Lung (tissue), 12 donors: ENCODE data around the gene PXK. TPM values are rescaled to one million over a fixed set of nuclear protein-coding genes. Genes with fewer than 3 reads are reported as not detected.

Experiments
- ATAC-seq: fragments of 200-7000 bp; cut with Tn5 transposase; one replicate; pipeline ENCODE4 v1.9.1; 2020; ENCODE audit warnings: moderate number of reproducible peaks; ENCODE audit not compliant: insufficient read depth, low FRiP score
- DNase-seq, 3 donors: peaks; one replicate each; pipeline ENCODE4 v3.0.0-alpha.2; 2013 to 2017
- H3K27ac ChIP-seq, 2 donors: one replicate each; pipeline ENCODE4 v1.5.1; 2013; ENCODE audit warnings: mild to moderate bottlenecking in 2 of 2, moderate library complexity in 2 of 2, control low read depth in 1 of 2, inconsistent platforms in 1 of 2, low read depth in 1 of 2, low read length in 1 of 2
- H3K27me3 ChIP-seq, 3 donors: one replicate each; pipeline ENCODE4 v1.5.1; 2013; ENCODE audit warnings: low read length in 2 of 3; ENCODE audit not compliant: control insufficient read depth in 3 of 3, insufficient read depth in 3 of 3
- H3K36me3 ChIP-seq, 4 donors: one replicate each; pipeline ENCODE4 v1.5.1; 2013; ENCODE audit warnings: low read length in 4 of 4, mild to moderate bottlenecking in 1 of 4, moderate library complexity in 1 of 4; ENCODE audit not compliant: control insufficient read depth in 4 of 4, insufficient read depth in 4 of 4
- H3K4me1 ChIP-seq, 5 donors: one replicate each; pipeline ENCODE4 v1.5.1; 2013; ENCODE audit warnings: low read length in 5 of 5, mild to moderate bottlenecking in 2 of 5, moderate library complexity in 1 of 5; ENCODE audit not compliant: control insufficient read depth in 5 of 5, insufficient read depth in 5 of 5
- H3K4me3 ChIP-seq: one replicate; pipeline ENCODE4 v1.5.1; 2013; ENCODE audit warnings: mild to moderate bottlenecking, control low read depth, moderate library complexity
- H3K9ac ChIP-seq, 2 donors: one replicate each; pipeline ENCODE4 v1.5.1; 2013; ENCODE audit warnings: low read length in 2 of 2, control low read depth in 1 of 2; ENCODE audit not compliant: insufficient read depth in 1 of 2
- H3K9me3 ChIP-seq, 4 donors: one replicate each; pipeline ENCODE4 v1.5.1; 2013; ENCODE audit warnings: low read length in 3 of 4, mild to moderate bottlenecking in 1 of 4, moderate library complexity in 1 of 4; ENCODE audit not compliant: control insufficient read depth in 4 of 4, insufficient read depth in 3 of 4
- WGBS, 2 donors: extraction: QIAGEN DNeasy Blood & Tissue Kit; methylation state at CpG; one replicate each; pipeline ENCODE4 v1.1.7; 2013; 5-methylcytosine and 5-hydroxymethylcytosine counted together
- polyA plus RNA-seq, 2 donors: library from polyadenylated mRNA; stranded (reverse); fragments of 200-250 nt; gene quantifications; one replicate each; pipeline ENCODE4 v1.2.1, GENCODE V29; 2013
- total RNA-seq, 2 donors: library from RNA; depleted of rRNA in 1 of 2; stranded (reverse); fragments of >200 nt in 1 of 2; gene quantifications; one replicate each; pipeline ENCODE4 v1.2.1, GENCODE V29; 2014 to 2021
- TF ChIP-seq, protein P1 (sequence below): IDR thresholded peaks from 2 replicates; pipeline ENCODE4 v1.5.1; 2012; ENCODE audit warnings: mild to moderate bottlenecking; ENCODE audit errors: control extremely low read depth, extremely low read depth
- donor health status: control.
- donor health status: control.
- donor health status: Bipolar disorder and iron deficiency.
- donor health status: healthy.
- donor health status: DM: yes; HTN: yes; CAD: no.

The PXK gene
- total and polyA plus RNA-seq, 4 donors, result 6.0 to 41.7 (median 22.1) TPM

DNA sequence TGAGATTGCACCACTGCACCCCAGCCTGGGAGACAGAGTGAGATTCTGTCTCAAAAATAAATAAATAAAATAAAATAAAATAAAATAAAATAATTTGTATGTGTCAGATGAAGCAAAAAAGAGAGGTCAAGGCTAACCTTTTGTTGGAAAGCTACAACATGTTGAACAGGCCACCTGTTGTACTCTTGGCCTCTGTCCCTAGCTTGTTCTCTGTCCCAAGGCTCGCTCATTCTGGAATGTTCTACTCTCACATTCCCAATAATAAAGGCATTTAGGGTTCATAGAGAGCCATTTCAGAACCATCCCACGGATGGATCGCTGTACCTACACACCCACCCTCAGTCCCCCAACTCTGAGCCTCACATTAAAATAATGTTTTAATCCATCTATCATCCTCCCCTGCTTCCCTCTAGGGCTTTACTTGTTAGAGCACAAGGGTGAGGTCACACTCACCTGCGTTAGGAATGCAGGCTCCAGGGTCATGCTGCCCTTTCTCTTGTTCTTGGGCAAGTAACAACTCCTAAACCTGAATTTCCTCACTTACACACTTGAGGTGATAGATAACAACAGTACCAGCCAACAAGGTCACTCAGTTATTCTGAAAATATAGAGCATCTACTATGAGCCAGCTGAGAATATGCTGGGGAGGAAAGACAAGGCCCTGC lies 134.3 kb downstream of the PXK start:
- WGBS, 2 donors, result 93 to 94% methylated on average over 4 of the region's 4 CpGs
- Histone ChIP-seq H3K36me3 (no peaks in the 10 kb centered on the region), H3K27me3 (no peaks in the 10 kb centered on the region), H3K4me1 (peaks cover 0 to 11% (median 4%) of the 10 kb centered on the region in 5 donors), H3K9me3 (no peaks in the 10 kb centered on the region), H3K4me3 (no peak overlapping the region), H3K27ac (no peak overlapping the region), H3K9ac (no peak overlapping the region)
- TF ChIP-seq, protein P1, sequence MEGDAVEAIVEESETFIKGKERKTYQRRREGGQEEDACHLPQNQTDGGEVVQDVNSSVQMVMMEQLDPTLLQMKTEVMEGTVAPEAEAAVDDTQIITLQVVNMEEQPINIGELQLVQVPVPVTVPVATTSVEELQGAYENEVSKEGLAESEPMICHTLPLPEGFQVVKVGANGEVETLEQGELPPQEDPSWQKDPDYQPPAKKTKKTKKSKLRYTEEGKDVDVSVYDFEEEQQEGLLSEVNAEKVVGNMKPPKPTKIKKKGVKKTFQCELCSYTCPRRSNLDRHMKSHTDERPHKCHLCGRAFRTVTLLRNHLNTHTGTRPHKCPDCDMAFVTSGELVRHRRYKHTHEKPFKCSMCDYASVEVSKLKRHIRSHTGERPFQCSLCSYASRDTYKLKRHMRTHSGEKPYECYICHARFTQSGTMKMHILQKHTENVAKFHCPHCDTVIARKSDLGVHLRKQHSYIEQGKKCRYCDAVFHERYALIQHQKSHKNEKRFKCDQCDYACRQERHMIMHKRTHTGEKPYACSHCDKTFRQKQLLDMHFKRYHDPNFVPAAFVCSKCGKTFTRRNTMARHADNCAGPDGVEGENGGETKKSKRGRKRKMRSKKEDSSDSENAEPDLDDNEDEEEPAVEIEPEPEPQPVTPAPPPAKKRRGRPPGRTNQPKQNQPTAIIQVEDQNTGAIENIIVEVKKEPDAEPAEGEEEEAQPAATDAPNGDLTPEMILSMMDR, result no peak
- ATAC-seq, result no peak
- DNase-seq, result no peak

DNA sequence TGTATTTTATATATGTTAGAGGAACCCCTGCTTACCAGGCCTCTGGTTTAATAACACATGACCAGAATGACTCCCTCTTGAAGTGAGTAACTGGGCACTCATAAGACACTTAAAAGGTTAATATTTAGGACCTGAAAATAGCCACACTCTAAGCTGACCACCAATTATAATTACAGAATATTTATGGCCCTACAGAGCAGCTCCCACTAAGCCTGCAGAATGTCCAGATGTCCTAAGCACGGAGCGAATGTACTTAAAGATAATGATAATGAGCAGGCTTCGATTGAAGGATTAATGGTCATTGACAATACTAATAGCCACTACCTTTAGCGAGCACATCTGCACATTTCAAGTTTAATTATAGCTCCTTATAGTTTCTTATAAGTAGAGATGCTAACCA lies 136.4 kb downstream of the PXK start:
- ATAC-seq (no peak), DNase-seq (no peak)
- Histone ChIP-seq H3K9me3 (no peaks in the 10 kb centered on the region), H3K4me1 (peaks cover 0 to 6% (median 0%) of the 10 kb centered on the region in 5 donors), H3K36me3 (no peaks in the 10 kb centered on the region), H3K27me3 (no peaks in the 10 kb centered on the region), H3K4me3 (no peak overlapping the region), H3K27ac (no peak overlapping the region), H3K9ac (no peak overlapping the region)
- TF ChIP-seq, protein P1, result no peak
- 88 to 97% methylated on average over 4 of the region's 4 CpGs for WGBS, 2 donors

DNA sequence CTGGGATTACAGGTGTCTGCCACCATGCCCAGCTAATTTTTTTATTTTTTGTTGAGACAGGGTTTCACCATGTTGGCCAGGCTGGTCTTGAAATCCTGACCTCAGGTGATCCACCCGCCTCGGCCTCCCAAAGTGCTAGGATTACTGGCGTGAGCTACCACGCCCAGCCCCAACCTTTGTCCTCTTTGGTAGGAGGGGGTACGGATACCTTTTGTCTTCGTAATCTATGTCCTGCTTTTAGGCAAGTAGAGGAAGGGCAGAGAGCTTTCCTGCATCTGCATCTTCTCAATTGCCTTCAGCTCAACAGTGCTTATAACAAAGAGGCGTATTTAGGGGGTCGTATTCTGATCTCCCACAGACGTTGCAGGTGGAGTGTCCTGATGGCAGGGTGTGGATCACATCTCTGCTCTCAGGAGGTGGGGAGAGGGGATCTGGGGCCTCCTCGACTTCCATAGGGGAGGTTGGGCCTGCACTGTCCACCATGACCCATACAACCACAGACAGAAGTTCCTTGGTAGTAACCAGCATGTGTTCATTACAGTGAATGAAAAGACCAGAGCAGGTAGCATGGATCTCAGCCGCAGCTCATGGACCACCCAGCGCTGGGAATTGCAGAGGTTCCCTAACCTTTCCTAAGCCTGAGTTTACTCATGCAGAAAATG lies 137.8 kb downstream of the PXK start:
- H3K27me3 ChIP-seq, result no peaks in the 10 kb centered on the region
- H3K4me3 ChIP-seq, result no peak overlapping the region
- peaks cover 0 to 6% (median 0%) of the 10 kb centered on the region in 5 donors for H3K4me1 ChIP-seq
- peak overlapping the region in 1 of 2 donors; percentile 74 for H3K27ac ChIP-seq
- no peaks in the 10 kb centered on the region for H3K36me3 ChIP-seq
- 93 to 94% methylated on average over 12 of the region's 12 CpGs for WGBS, 2 donors
- no peak overlapping the region for H3K9ac ChIP-seq
- ATAC-seq (no peak), DNase-seq (no peak)
- TF ChIP-seq, protein P1, result no peak
- no peaks in the 10 kb centered on the region for H3K9me3 ChIP-seq
